ENCODE data around the gene TRMT1.

The TRMT1 gene

DNA sequence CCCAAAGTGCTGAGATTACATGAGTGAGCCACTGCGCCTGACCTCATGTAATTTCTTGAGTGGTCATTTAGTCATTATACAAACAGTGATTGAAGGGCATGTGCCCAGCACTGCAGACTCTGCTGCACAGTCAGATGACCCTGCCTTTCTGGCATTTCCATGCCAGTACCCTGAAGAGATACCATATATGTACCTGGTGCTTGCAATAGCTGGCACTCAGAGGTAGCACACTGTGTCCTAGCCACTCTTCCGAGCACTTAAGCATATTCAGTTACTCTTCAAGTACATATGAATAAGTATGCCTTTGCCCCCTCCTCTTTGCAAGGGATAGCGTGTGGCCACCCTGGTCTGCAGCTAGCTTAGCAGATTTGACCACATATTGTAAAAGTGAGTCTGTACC, 18.1 kb upstream of the TRMT1 start:
- TF ChIP-seq, protein P1, sequence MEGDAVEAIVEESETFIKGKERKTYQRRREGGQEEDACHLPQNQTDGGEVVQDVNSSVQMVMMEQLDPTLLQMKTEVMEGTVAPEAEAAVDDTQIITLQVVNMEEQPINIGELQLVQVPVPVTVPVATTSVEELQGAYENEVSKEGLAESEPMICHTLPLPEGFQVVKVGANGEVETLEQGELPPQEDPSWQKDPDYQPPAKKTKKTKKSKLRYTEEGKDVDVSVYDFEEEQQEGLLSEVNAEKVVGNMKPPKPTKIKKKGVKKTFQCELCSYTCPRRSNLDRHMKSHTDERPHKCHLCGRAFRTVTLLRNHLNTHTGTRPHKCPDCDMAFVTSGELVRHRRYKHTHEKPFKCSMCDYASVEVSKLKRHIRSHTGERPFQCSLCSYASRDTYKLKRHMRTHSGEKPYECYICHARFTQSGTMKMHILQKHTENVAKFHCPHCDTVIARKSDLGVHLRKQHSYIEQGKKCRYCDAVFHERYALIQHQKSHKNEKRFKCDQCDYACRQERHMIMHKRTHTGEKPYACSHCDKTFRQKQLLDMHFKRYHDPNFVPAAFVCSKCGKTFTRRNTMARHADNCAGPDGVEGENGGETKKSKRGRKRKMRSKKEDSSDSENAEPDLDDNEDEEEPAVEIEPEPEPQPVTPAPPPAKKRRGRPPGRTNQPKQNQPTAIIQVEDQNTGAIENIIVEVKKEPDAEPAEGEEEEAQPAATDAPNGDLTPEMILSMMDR (conservative IDR thresholded peaks at IDR 0.05), result no peak
- no peak for TF ChIP-seq ZFX (IDR thresholded peaks at IDR 0.05)
- H3K27ac ChIP-seq, result no peak overlapping the region

GRCh38 chr19:13133241-13133870, 16.8 kb upstream of the TRMT1 start:
- no peak overlapping the region for H3K27ac ChIP-seq
- no peak for TF ChIP-seq ZFX (IDR thresholded peaks at IDR 0.05)
- TF ChIP-seq, protein P1 (conservative IDR thresholded peaks at IDR 0.05), result no peak

- no peak overlapping the region for H3K27ac ChIP-seq
- TF ChIP-seq, protein P1 (conservative IDR thresholded peaks at IDR 0.05), result no peak
- TF ChIP-seq ZFX (IDR thresholded peaks at IDR 0.05), result no peak
Observed at GRCh38 chr19:13132471-13133180, 16.1 kb upstream of the TRMT1 start.

DNA sequence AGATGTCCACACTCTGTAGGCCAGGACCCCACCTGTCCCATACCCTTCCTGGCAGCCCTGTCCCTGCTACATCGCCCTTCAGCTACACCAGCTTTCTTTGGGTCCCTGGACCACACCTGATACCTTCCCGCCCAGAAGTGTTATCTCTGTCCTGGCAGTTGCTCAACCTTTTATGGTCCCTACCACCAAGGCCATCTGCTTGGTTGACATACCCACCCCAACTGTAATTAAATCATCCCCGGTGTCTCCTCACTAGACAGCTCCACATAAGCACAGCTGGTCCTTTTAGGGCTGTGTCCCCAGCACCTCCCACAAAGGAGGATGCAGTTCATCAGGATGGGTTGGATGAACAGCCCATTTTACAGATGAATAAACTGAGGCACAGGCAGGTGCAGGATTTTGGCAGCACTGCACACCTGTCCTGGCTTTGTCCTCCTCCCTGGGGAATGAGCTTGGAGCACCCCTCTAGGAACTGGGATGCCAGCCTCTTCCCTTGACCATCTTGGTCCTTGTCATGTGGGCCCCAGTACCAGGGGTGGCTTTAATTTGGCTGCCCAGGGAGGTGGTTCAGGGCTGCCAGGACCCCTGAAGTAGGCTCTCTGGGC, 14.4 kb upstream of the TRMT1 start:
- TF ChIP-seq, protein P1 (conservative IDR thresholded peaks at IDR 0.05), result no peak
- no peak for TF ChIP-seq ZFX (IDR thresholded peaks at IDR 0.05)
- no peak overlapping the region for H3K27ac ChIP-seq

DNA sequence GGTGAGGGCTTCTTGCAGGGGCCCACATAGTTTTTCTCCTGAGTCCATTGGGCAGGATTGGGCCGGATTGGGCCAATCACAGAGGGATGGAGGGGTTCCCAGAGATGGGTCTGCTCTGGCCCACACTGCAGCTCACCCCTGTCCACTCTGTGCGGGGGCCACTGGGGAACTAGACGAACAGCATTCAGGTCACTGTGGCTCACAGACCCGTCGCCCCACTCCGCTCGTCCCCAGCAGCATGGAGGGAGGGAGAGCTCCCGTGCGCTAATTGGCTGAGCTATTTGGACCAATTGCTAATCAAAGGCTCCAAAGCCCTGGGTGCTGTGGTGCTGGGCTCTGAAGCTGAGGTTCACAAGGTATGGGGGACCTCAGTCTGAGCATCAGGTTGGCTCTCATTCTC, 12.8 kb upstream of the TRMT1 start:
- TF ChIP-seq, protein P1 (conservative IDR thresholded peaks at IDR 0.05), result no peak
- TF ChIP-seq ZFX (IDR thresholded peaks at IDR 0.05), result no peak
- no peak overlapping the region for H3K27ac ChIP-seq

DNA sequence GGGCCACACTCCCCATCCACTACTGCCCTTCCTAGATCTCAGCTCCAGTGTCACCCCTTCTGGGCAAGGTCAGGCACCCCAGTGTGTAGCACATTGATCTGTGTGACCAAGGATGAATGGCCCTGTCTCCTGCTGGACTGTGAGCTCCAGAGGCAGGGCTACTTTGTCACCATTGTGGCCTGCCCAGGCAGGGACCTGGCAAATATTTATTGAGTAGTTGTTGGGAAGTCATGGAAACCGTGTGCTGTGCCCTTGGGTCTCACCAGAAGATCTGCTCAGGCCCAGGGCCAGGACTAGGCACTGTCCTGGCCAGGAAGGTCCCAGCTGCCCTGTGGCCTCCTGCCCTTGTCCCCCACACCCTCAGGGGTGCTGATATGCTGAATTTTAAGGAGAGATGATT, 12.0 kb upstream of the TRMT1 start:
- no peak overlapping the region for H3K27ac ChIP-seq
- no peak for TF ChIP-seq ZFX (IDR thresholded peaks at IDR 0.05)
- TF ChIP-seq, protein P1 (conservative IDR thresholded peaks at IDR 0.05), result no peak

Measured in C4-2B (cell line).